Measurements from ENCODE around the gene BNIP3.
"Not testable (repeated sequence)": the region's sequence is repeated elsewhere in the genome, so short reads cannot be mapped to it uniquely, and the experiment has no call there.

Gene BNIP3

DNA sequence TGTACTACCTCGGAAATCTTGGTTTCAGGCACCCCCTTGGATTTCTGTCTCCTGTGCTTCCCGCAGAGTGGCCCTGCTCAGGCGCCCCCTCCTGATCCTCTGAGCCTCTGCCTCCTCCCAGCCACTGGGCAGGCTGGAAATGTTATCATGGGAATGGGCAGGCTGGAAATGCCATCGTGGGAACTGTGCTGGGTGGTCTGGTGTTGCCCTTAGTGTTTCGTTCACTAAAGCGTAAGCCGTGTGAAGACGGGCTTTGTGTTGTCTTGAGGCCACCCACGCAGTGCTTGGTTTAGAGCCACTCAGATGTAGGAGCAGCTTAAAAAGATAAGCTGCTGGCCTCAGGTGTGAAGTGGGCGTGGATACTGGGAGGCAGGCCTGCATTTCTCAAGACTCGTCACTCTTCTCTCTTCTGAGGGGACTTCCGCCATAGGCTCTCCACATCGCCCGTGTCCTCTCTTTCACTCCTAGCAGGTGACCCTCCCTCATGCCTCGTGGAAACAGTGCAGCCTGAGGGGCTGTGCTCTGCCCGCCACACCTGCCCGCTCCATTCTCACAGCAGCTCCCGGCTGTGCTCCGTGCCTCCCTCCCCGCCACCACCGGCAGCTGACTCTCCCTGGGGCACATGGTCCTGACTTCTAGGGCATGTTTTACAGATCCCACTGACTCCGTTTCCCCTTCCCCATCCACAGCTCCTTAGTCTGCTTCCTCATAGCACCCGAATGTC, 52.4 kb downstream of the BNIP3 start:
- DNase-seq (ENCODE audit: low read depth) = no peak

GRCh38 chr10:131928248-131929095, 53.3 kb downstream of the BNIP3 start:
- no peak for DNase-seq (ENCODE audit: low read depth)

DNA sequence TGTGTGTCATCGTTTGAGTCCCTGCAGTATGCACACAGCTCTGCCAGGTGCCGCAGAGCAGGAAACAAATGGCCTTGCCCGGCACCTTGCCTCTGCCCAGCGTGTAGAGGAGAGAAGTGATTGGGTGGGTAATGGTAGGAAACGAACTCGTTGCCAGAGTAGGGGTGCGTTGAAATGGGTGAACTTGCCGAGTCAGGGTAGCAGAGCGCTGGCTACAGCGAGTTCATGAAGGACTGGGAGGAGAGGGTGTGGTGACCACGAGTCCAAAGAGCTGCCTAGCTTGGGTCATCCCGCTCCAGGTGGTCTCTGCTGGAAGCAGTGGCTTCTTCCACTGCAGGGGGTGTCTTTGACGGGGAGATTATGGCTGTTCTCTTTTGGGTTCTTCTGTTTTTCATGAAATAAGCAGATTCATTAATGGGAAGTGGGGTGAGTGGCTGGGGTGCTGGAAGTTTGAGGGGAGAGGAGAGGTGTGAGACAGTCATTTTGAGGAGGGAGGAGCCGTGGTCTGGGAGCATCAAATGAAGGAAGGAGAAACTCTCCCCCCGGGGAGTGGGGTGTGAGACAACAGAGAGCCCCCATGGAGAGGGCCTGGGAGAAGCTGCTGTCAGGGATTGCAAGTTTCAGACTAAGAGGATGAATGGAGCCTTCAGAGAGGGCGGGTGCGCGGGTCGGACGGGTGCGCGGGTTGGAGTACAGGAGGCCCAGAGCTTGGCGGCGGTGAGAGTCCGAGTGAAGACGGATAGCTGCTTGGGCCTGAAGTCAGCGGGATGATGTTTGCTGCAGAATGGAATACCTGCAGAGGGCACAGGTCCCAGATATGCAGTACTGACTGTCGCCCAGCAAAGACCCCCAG, 54.8 kb downstream of the BNIP3 start:
- no peak for DNase-seq (ENCODE audit: low read depth)

GRCh38 chr10:131926253-131926652, 55.5 kb downstream of the BNIP3 start:
- no peak for DNase-seq (ENCODE audit: low read depth)

DNA sequence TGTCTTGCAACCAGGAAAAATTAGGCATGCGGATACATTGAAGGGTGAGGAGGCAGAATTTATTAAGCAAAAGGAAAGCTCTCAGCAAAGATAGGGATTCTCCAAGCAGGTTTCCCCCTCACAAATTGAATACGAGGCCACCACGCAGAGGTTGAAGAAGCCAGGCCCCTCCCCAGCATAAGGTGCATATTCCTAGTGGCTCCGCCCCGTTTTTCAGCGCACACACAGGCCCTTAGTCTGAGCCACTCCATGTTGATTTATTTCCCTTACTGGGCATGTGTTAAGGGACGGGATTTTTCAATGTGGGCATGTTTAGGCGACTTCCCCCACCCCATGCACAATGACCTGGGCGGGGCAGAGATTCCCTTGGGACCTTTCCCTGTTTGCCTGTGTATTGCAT, 56.0 kb downstream of the BNIP3 start:
- no peak for DNase-seq (ENCODE audit: low read depth)

GRCh38 chr10:131925011-131925649, 56.6 kb downstream of the BNIP3 start:
- DNase-seq (ENCODE audit: low read depth) = no peak

DNA sequence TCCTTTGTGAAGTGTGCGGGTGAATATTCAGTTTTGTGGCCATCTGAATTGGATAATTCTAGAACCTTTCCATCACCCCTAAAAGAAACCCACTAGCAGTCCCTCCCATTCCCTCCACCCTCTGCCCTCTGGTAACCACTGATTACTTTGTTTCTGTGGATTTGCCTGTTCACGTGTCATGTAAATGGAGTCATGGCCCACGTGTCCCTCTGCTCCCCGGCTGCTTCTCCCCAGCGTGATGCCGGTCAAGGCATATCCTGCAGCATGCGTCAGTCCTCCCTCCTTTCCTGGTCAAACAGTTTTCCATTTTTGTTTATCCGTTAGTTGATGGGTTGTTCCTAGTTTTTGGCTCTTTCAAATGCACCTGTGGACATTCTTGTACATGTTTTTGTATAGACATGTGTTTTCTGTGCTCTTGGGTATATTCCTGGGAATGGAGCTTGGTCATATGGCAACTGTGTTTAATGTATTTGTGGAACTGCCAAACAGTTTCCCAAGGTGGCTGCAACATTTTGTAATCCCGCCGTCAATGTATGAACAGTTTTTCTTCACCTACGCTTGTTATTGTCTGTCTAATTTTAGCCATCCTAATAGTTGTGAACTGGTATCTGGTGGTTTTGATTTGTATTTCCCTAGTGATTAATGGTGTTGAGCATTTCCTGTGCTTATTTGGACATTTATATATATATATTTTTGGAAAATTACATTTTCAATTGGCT, 58.5 kb downstream of the BNIP3 start:
- no peak for DNase-seq (ENCODE audit: low read depth)

DNA sequence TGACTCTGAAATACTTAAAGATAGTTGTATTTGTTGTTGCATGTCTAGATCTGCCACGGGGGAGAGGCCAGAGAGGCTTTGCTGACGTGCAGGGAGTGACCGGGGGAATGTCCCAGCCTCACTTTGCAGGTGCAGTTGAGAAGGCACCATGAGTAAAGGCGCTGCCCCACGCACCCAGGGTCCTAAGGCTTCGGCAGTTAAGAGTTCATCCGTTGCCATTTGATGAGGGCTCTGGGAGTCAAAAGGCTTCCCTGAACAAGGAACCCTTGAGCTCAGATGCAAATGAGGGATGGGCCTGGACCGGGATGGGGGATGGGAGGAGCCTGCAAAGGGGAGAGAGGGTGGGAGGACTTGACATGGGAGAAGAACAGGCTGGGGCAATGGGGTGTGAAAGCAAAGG, 60.5 kb downstream of the BNIP3 start:
- no peak for DNase-seq (ENCODE audit: low read depth)

DNA sequence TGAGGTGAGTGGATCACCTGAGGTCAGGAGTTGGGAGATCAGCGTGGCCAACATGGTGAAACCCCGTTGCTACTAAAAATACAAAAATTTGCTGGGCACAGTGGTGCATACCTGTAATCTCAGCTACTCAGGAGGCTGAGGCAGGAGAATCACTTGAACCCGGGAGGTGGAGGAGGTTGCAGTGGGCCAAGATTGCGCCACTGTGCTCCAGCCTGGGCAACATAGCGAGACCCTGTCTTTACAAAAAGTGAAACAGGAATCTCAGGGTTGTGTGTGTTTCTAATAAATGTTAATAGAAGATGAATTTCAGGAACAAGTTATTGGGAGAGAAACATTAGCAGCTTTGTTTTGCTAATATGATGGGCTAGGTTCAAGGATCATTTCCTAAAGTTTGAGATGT, 61.0 kb downstream of the BNIP3 start:
- DNase-seq (ENCODE audit: low read depth) = no peak

- DNase-seq (ENCODE audit: low read depth) = no peak
Observed at GRCh38 chr10:131920151-131920550, 61.6 kb downstream of the BNIP3 start.

- not testable (repeated sequence) for DNase-seq (ENCODE audit: low read depth)
Observed at GRCh38 chr10:131919461-131919860, 62.3 kb downstream of the BNIP3 start.
